HEK293T (cell line): ENCODE results near the gene GALNT12.

Experiments used
- ELF4 ChIP-seq: fragments of 450-650 bp; IDR thresholded peaks from 2 replicates; pipeline ENCODE4 v1.6.1; 2017; ENCODE audit warnings: antibody characterized with exemption
- FOXK2 ChIP-seq: fragments of 450-650 bp; IDR thresholded peaks from 2 replicates; pipeline ENCODE4 v1.6.1; 2016; ENCODE audit warnings: mild to moderate bottlenecking
- HDGF ChIP-seq: fragments of 450-650 bp; IDR thresholded peaks from 2 replicates; pipeline ENCODE4 v1.6.1; 2017; ENCODE audit warnings: antibody characterized with exemption, borderline replicate concordance
- L3MBTL2 ChIP-seq: fragments of 450-650 bp; conservative IDR thresholded peaks from 2 replicates; pipeline ENCODE4 v1.6.1; 2016; ENCODE audit warnings: mild to moderate bottlenecking
- SP1 ChIP-seq: fragments of 450-650 bp; IDR thresholded peaks from 2 replicates; pipeline ENCODE4 v1.6.1; 2017
- ZNF384 ChIP-seq: fragments of 450-650 bp; IDR thresholded peaks from 2 replicates; pipeline ENCODE4 v1.6.1; 2016

DNA sequence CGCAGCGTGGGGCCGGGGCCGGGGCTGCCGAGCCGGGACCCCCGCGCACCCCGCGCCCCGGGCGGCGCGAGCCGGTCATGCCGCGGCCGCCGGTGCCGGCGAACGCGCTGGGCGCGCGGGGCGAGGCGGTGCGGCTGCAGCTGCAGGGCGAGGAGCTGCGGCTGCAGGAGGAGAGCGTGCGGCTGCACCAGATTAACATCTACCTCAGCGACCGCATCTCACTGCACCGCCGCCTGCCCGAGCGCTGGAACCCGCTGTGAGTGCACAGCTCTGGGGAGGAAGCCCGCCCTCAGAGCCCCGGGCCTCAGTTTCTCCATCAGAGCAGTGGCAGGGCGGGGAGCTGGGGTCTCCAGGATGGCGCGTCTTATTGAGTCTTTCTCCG, 335 bp downstream of the GALNT12 start:
- TF ChIP-seq ELF4 = no peak
- TF ChIP-seq SP1 = no peak
- TF ChIP-seq FOXK2 = no peak
- no peak for TF ChIP-seq L3MBTL2
- TF ChIP-seq HDGF = no peak
- TF ChIP-seq ZNF384 = no peak
